Amniotic epithelial cell (primary cell): ENCODE measurements around the gene SIRT2.
"Not testable (repeated sequence)": the region's sequence is repeated elsewhere in the genome, so short reads cannot be mapped to it uniquely, and the experiment has no call there.

Source experiments
- DNase-seq: peaks from one replicate; pipeline ENCODE4 v3.0.0-alpha.2; 2010; ENCODE audit warnings: low read depth

The SIRT2 gene

GRCh38 chr19:38894968-38895367 lies 4.5 kb downstream of the SIRT2 start:
- DNase-seq, result no peak

DNA sequence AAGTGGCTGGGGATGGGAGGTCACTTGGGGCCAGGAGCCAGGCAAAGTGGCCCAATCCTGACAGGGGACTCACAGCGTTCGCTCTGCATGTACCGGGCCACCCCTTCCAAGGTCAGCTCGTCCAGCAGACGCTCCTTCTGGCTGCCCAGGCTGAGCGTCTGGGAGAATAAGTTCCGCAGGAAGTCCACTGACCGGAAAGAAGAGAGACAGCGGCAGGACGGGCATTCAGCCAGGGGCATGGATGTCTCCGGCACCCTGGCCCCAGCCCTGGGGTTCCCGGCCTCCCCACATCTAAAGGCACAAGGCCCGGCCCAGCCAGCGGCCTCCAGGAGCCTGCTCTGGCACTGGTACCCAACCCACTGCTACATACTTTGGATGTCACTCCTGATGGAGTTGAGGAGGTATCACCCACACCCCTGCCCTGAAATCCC lies 6.1 kb downstream of the SIRT2 start:
- no peak for DNase-seq

DNA sequence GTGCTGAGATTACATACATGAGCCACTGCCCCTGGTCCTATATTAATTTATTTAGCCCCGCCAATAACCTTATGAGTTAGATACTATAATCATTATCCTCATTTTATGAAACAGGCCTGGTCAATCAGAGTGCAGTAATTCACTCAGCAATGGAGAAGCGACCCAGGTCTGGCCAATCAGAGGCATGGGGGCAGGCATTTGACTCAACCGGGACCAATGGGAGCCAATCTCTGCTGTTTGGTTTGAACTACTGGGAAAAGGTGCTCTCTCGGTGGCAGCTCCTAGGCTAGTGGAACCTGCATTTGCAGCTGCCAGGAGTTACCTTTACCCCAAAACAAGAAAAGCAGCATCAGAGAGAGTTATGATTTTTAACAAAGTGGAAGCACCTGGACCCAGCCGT lies 6.6 kb downstream of the SIRT2 start:
- DNase-seq, result no peak

GRCh38 chr19:38891771-38892170 lies 7.6 kb downstream of the SIRT2 start:
- no peak for DNase-seq

DNA sequence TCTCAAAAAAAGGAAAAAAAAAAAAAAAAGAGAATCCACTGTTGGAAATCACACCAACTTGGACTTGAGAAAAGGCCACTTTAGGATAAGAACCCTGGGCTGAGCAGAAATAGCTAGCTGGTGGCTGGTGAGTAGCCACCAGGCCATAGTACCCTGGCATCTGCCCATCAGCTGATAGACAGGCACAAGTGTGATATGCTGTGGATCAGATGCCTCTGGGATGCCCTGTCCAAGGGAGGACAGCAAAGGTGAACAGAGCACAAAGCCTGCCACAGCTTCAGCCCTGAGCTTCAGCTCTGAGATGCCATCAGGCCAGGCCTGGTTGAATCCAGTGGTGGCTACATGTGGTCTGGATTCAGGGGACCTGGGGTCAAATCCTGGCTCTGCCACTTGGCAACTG lies 8.7 kb downstream of the SIRT2 start:
- no peak for DNase-seq

- no peak for DNase-seq
Measured at GRCh38 chr19:38889803-38890202, 9.6 kb downstream of the SIRT2 start.

DNA sequence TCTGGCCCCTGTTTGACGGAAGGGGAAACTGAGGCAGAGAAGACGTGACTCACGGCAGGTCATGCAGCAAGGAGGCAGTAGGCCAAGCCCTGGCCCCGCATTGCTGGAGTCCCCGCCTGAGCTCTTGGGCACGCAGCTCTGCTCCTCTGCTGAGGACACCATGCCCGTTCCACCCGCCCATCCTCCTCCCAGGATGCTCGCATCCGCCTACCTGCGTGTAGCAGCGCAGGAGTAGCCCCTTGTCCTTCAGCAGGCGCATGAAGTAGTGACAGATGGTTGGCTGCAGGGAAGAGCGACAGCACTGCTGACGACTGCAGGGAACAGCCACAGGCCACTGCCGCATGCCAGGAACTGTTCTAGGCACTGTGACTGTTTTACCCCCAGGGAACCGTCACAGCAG lies 10.5 kb downstream of the SIRT2 start:
- no peak for DNase-seq

- DNase-seq, result not testable (repeated sequence)
Measured at GRCh38 chr19:38884691-38885090, 14.7 kb downstream of the SIRT2 start.

DNA sequence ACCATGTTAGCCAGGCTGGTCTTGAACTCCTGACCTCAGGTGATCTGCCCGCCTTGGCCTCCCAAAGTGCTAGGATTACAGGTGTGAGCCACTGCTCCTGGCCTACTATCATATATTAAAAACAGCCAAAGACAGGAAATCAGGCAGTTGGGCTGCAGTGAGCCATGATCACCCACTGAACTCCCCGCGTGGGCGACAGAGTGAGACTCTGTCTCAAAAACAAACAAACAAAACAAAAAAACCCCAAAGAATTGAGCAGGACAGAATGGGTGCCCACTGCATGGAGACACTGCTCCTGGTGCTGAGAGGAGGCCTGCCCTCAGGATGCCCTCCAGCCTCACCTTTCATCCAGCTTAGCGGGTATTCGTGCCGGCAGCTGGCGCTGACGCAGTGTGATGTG lies 16.1 kb downstream of the SIRT2 start:
- no peak for DNase-seq

DNA sequence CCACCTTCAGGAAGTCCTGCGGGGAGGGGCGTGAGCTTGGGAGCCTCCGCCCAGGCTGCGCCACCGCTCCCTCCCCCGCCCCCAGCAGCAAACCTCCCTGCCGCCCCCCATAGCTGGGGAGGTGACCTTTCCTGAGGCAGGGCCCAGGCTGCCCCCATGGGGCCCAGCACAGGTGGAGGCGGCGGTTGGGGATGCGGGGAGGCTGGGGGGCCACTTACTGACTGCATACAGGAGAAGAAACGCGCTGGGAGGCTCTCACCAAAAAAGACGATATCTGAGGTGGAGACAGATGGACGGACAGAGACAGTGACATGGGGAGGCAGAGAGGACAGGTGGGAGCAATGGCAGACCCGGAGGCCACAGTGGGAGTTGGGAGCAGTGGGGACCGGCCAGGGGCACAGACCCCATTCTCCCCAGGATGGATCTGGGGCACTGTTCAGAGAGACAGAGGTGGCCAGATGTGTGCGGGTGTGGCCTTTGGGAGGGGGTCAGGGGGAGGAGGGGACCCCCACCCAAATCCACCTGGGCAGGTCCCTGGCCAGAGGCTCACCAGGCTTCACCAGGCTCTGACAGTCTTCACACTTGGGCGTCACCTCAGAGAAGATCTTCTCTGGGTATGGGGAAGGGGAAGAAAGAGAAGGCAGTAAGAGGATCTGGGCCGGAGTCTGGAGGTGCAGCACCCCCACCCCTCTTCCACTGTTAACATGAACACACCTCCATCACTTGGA lies 18.4 kb downstream of the SIRT2 start:
- no peak for DNase-seq

- no peak for DNase-seq
Measured at GRCh38 chr19:38880076-38880881, 19.1 kb downstream of the SIRT2 start.

DNA sequence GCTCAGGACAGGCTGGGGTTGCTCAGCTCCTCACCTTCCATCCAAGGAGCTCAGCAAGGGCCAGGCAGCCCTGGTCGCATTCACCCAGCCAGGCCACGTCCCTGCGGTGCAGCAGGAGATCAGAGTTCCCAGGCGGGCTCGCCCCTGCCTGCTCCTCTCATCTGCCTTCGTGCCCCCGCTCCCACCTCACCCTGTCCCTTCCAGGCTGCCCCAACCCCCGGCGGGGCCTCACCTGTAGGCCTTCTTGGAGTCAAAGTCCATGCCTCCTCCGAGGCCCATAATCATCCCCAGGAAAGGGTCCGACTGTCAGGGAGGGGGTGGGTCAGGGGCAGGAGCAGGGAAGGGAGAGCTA lies 20.0 kb downstream of the SIRT2 start:
- DNase-seq, result no peak

- DNase-seq, result no peak
Measured at GRCh38 chr19:38878575-38879399, 20.6 kb downstream of the SIRT2 start.

- no peak for DNase-seq
Measured at GRCh38 chr19:38877781-38878574, 21.4 kb downstream of the SIRT2 start, which contains the start of gene RINL. Gene RINL (minus strand): TSS chr19:38878275. CDS start chr19:38876742, 1,533 bp downstream.

DNA sequence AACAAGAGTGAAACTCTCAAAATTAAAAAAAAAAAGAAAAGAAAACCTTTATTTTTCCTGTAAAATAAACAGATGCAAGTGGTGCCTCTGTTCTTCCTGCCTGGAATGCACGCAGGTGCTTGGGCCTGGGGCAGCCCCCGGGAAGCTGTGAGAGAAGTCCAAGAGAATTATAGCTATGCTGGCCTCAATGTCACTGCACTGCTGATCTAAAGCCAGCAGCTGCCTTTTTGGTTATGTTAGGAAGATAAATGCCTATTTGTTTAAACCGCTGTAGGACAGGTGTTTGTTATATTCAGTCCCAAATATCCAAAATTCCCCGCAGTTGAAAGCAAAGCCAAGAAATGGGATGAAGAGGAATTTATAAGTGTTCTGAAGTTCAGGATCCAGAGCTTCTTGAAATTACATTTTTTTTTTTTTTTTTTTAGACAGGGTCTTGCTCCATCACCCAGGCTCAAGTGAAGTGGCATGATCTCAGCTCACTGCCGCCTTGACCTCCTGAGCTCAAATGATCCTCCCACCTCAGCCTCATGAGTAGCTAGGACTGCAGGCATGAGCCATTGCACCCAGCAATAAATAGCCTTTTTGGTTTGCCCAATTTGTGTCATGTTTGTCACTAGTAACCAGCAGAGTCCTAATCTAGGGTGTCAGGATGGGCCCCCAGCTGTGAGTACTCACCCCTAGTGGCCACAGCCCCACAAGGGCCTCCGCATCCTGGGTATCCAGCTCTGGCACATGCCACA lies 23.6 kb downstream of the SIRT2 start:
- no peak for DNase-seq

DNA sequence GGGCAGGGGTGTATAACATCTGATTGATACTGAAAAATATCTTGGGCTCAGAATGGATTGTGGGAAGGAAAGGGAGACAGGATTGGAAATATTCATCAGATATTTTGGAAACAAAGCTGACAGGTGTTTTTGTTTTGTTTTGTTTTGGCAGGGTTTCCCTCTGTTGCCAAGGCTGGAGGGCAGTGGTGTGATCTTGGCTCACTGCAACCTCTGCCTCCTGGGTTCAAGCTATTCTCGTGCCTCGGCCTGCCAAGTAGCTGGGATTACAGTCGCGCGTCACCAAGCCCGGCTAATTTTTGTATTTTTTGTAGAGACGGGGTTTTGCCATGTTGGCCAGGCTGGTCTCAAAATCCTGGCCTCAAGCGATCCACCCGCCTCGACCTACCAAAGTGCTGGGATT lies 26.0 kb downstream of the SIRT2 start:
- DNase-seq, result not testable (repeated sequence)

GRCh38 chr19:38870612-38871011 lies 28.8 kb downstream of the SIRT2 start:
- DNase-seq, result no peak

- peak; percentile 62 for DNase-seq
Measured at GRCh38 chr19:38869836-38870607, 29.4 kb downstream of the SIRT2 start.

DNA sequence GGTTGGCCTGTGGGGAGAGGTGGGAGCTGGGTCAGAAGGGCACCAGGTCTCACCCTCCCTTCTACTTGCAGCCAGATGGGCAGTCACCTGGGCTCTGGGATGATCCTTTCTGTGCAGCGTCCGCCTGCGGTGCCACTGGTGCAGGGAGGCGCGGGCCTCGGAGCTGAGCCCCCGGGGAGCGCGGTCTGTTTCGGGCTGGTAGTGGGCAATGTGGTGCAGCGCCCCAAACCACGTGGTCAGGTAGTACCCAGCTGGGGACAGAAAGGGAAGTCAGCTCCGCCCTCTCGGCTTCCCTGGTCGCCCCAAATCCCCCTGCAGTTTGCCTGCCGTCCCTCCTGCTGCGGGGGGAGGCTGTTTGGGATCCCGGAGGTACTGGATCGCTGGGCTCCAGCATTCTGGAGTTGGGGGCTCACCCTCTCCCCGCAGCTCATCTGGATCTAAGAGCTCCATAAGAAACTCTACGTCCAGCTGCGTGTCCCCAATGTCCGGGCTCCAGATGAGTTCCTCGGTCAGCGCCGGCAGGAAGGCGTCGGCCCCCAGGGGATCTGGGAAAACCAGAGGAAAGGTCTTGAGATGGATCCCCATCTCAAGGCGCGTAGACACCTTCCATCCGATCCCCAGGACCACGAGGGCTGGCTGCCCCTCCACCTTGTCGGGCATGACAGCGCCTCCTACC lies 30.1 kb downstream of the SIRT2 start:
- DNase-seq, result no peak

GRCh38 chr19:38868551-38868950 lies 30.9 kb downstream of the SIRT2 start:
- DNase-seq, result no peak
